ENCODE data around the gene DNAH10.

Gene DNAH10

GRCh38 chr12:123952037-123952436, 189.9 kb downstream of the DNAH10 start:
- no peak for DNase-seq

GRCh38 chr12:123954647-123955350, 192.7 kb downstream of the DNAH10 start:
- no peak for DNase-seq

- no peak for DNase-seq
Observed at GRCh38 chr12:123956249-123956648, 194.1 kb downstream of the DNAH10 start.

- DNase-seq = no peak
Observed at GRCh38 chr12:123957196-123957595, 195.1 kb downstream of the DNAH10 start.

- DNase-seq = peak; percentile 2
Observed at GRCh38 chr12:123958462-123958861, 196.4 kb downstream of the DNAH10 start.

- no peak for DNase-seq
Observed at GRCh38 chr12:123958876-123959275, 196.8 kb downstream of the DNAH10 start.

- no peak for DNase-seq
Observed at GRCh38 chr12:123960029-123960735, 198.1 kb downstream of the DNAH10 start.

- no peak for DNase-seq
Observed at GRCh38 chr12:123960856-123961255, 198.8 kb downstream of the DNAH10 start.

GRCh38 chr12:123961585-123962345, 199.7 kb downstream of the DNAH10 start:
- DNase-seq = no peak

- no peak for DNase-seq
Observed at GRCh38 chr12:123962513-123962912, 200.4 kb downstream of the DNAH10 start.

- DNase-seq = no peak
Observed at GRCh38 chr12:123963821-123964220, 201.7 kb downstream of the DNAH10 start.

- no peak for DNase-seq
Observed at GRCh38 chr12:123965382-123965781, 203.3 kb downstream of the DNAH10 start.

- DNase-seq = no peak
Observed at GRCh38 chr12:123966596-123966995, 204.5 kb downstream of the DNAH10 start.

- no peak for DNase-seq
Observed at GRCh38 chr12:123967121-123967586, 205.1 kb downstream of the DNAH10 start.

GRCh38 chr12:123971449-123971769, 209.3 kb downstream of the DNAH10 start:
- DNase-seq = no peak

GRCh38 chr12:123971770-123972456, 209.8 kb downstream of the DNAH10 start:
- no peak for DNase-seq

- DNase-seq = peak; percentile 46
Observed at GRCh38 chr12:123972457-123973401, 210.6 kb downstream of the DNAH10 start, which contains the start of the genes CCDC92 and ZNF664. Gene CCDC92, minus strand, starts transcription at chr12:123972831. Its CDS starts 28,526 bp downstream, at chr12:123944305. Gene ZNF664, plus strand, starts transcription at chr12:123973215. Its CDS starts 38,930 bp downstream, at chr12:124012145.

GRCh38 chr12:123973552-123974341, 211.6 kb downstream of the DNAH10 start:
- no peak for DNase-seq

GRCh38 chr12:123976227-123976826, 214.2 kb downstream of the DNAH10 start:
- DNase-seq = no peak

GRCh38 chr12:123979566-123979965, 217.5 kb downstream of the DNAH10 start:
- DNase-seq = no peak
